Thymus (tissue), 11 donors: ENCODE measurements around the gene NBPF3. TPM values are rescaled to one million over a fixed set of nuclear protein-coding genes. Genes with fewer than 3 reads are reported as not detected.
"Not testable (repeated sequence)": the region's sequence is repeated elsewhere in the genome, so short reads cannot be mapped to it uniquely, and the experiment has no call there.

Experiments
- DNase-seq, 9 donors: peaks; one replicate each; pipeline ENCODE4 v3.0.0-alpha.2; 2013; ENCODE audit warnings: low spot score in 9 of 9, low read depth in 6 of 9, missing footprints in 1 of 9
- H3K27ac ChIP-seq, 2 donors: one replicate each; pipeline ENCODE4 v1.5.1; 2013; ENCODE audit warnings: control low read depth in 1 of 2, low read depth in 1 of 2, low read length in 1 of 2, mild to moderate bottlenecking in 1 of 2, moderate library complexity in 1 of 2
- H3K27me3 ChIP-seq, 2 donors: one replicate each; pipeline ENCODE4 v1.5.1; 2013; ENCODE audit warnings: low read length in 1 of 2; ENCODE audit not compliant: control insufficient read depth in 2 of 2, insufficient read depth in 1 of 2
- H3K36me3 ChIP-seq, 2 donors: one replicate each; pipeline ENCODE4 v1.5.1; 2013; ENCODE audit warnings: low read length in 1 of 2, mild to moderate bottlenecking in 1 of 2, moderate library complexity in 1 of 2; ENCODE audit not compliant: control insufficient read depth in 2 of 2, insufficient read depth in 2 of 2
- H3K4me1 ChIP-seq, 2 donors: one replicate each; pipeline ENCODE4 v1.5.1; 2013; ENCODE audit warnings: low read length in 2 of 2; ENCODE audit not compliant: control insufficient read depth in 2 of 2, insufficient read depth in 2 of 2
- H3K4me3 ChIP-seq, 2 donors: one replicate each; pipeline ENCODE4 v1.5.1; 2013; ENCODE audit warnings: low read length in 2 of 2, control low read depth in 1 of 2, mild to moderate bottlenecking in 1 of 2
- H3K9me3 ChIP-seq, 2 donors: one replicate each; pipeline ENCODE4 v1.5.1; 2013; ENCODE audit warnings: low read length in 1 of 2, mild to moderate bottlenecking in 1 of 2; ENCODE audit not compliant: control insufficient read depth in 2 of 2, insufficient read depth in 1 of 2
- WGBS: extraction: QIAGEN DNeasy Blood & Tissue Kit; methylation state at CpG from one replicate; pipeline ENCODE4 v1.1.7; 2013; 5-methylcytosine and 5-hydroxymethylcytosine counted together
- polyA plus RNA-seq: library from polyadenylated mRNA; stranded (reverse); fragments of 200-250 nt; gene quantifications from one replicate; pipeline ENCODE4 v1.2.3, GENCODE V29; 2013
- total RNA-seq: library from RNA; stranded (reverse); fragments of 120-200 nt; gene quantifications from one replicate; pipeline ENCODE4 v1.2.4, GENCODE V29; 2013
- donor health status: healthy.

The NBPF3 gene
- total and polyA plus RNA-seq, 2 donors, result 1.6 to 3.1 TPM

GRCh38 chr1:21436488-21437340, 3.2 kb upstream of the NBPF3 start:
- Histone ChIP-seq H3K27me3 (peaks cover 26 to 66% of the 10 kb centered on the region in 2 donors), H3K4me3 (no peak overlapping the region), H3K9me3 (no peaks in the 10 kb centered on the region), H3K4me1 (peaks cover 4 to 12% of the 10 kb centered on the region in 2 donors), H3K36me3 (no peaks in the 10 kb centered on the region), H3K27ac (no peak overlapping the region)
- 23% methylated on average over 43 of the region's 43 CpGs for WGBS
- DNase-seq, result no peak

- DNase-seq, result no peak
- 75% methylated on average over 15 of the region's 15 CpGs for WGBS
- Histone ChIP-seq H3K27me3 (peaks cover 26 to 66% of the 10 kb centered on the region in 2 donors), H3K4me1 (peaks cover 4 to 12% of the 10 kb centered on the region in 2 donors), H3K4me3 (no peak overlapping the region), H3K9me3 (no peaks in the 10 kb centered on the region), H3K27ac (no peak overlapping the region), H3K36me3 (no peaks in the 10 kb centered on the region)
Observed at GRCh38 chr1:21437341-21437640, 2.6 kb upstream of the NBPF3 start.

GRCh38 chr1:21438646-21439312, 1.2 kb upstream of the NBPF3 start:
- H3K9me3 ChIP-seq, H3K36me3 ChIP-seq, DNase-seq, H3K27ac ChIP-seq, H3K4me3 ChIP-seq: not testable (repeated sequence)
- Histone ChIP-seq H3K27me3 (peaks cover 26 to 64% of the 10 kb centered on the region in 2 donors), H3K4me1 (peaks cover 4 to 12% of the 10 kb centered on the region in 2 donors)
- 91% methylated on average over 12 of the region's 12 CpGs for WGBS

GRCh38 chr1:21439345-21439720, 604 bp upstream of the NBPF3 start:
- no peak for DNase-seq
- Histone ChIP-seq H3K4me3 (peak overlapping the region; percentile 46), H3K36me3 (no peaks in the 10 kb centered on the region), H3K4me1 (peaks cover 4 to 12% of the 10 kb centered on the region in 2 donors), H3K27me3 (peaks cover 26 to 61% of the 10 kb centered on the region in 2 donors), H3K27ac (no peak overlapping the region), H3K9me3 (no peaks in the 10 kb centered on the region)
- 49% methylated on average over 7 of the region's 7 CpGs for WGBS

GRCh38 chr1:21440630-21441125, 741 bp downstream of the NBPF3 start:
- peak overlapping the region in 1 of 2 donors; percentile 60 for H3K27ac ChIP-seq
- 9% methylated on average over 21 of the region's 21 CpGs for WGBS
- not testable (repeated sequence) for H3K36me3 ChIP-seq, H3K9me3 ChIP-seq
- H3K4me3 ChIP-seq, result peak overlapping the region; percentile 17 to 46
- peaks cover 24 to 50% of the 10 kb centered on the region in 2 donors for H3K27me3 ChIP-seq
- DNase-seq, result peak in 4 of 9 donors; percentile 24 to 33 (median 32)
- peaks cover 4 to 12% of the 10 kb centered on the region in 2 donors for H3K4me1 ChIP-seq

- not testable (repeated sequence) for H3K4me3 ChIP-seq, H3K27me3 ChIP-seq, H3K9me3 ChIP-seq, H3K4me1 ChIP-seq, DNase-seq, H3K27ac ChIP-seq, H3K36me3 ChIP-seq
- WGBS, result 95% methylated on average over 2 of the region's 2 CpGs
Observed at GRCh38 chr1:21446647-21447046, 6.7 kb downstream of the NBPF3 start.

GRCh38 chr1:21447311-21447710, 7.4 kb downstream of the NBPF3 start:
- Histone ChIP-seq H3K27me3 (no peaks in the 10 kb centered on the region), H3K4me3 (no peak overlapping the region), H3K36me3 (no peaks in the 10 kb centered on the region), H3K27ac (no peak overlapping the region), H3K4me1 (peaks cover 3 to 4% of the 10 kb centered on the region in 2 donors), H3K9me3 (no peaks in the 10 kb centered on the region)
- WGBS, result 99% methylated on average over 5 of the region's 5 CpGs
- no peak for DNase-seq

- no peaks in the 10 kb centered on the region for H3K27me3 ChIP-seq
- no peak overlapping the region for H3K4me3 ChIP-seq
- no peak overlapping the region for H3K27ac ChIP-seq
- H3K4me1 ChIP-seq, result peaks cover 5 to 7% of the 10 kb centered on the region in 2 donors
- peak in 1 of 9 donors; percentile 31 for DNase-seq
- 12% methylated on average over 1 of the region's 1 CpG for WGBS
- H3K36me3 ChIP-seq, result no peaks in the 10 kb centered on the region
- no peaks in the 10 kb centered on the region for H3K9me3 ChIP-seq
Observed at GRCh38 chr1:21449906-21450305, 10.0 kb downstream of the NBPF3 start.

- Histone ChIP-seq H3K27me3 (no peaks in the 10 kb centered on the region), H3K27ac (no peak overlapping the region), H3K4me1 (peaks cover 5 to 7% of the 10 kb centered on the region in 2 donors), H3K36me3 (no peaks in the 10 kb centered on the region), H3K9me3 (no peaks in the 10 kb centered on the region), H3K4me3 (no peak overlapping the region)
- 96% methylated on average over 1 of the region's 1 CpG for WGBS
- no peak for DNase-seq
Observed at GRCh38 chr1:21451212-21451611, 11.3 kb downstream of the NBPF3 start.
